ENCODE measurements around the gene CSNK1G1.
"Not testable (repeated sequence)": the region's sequence is repeated elsewhere in the genome, so short reads cannot be mapped to it uniquely, and the experiment has no call there.

The CSNK1G1 gene

GRCh38 chr15:64351265-64351664, 4.7 kb downstream of the CSNK1G1 start:
- DNase-seq (ENCODE audit: extremely low read depth in 1 of 2, low read depth in 1 of 2), result no peak

DNA sequence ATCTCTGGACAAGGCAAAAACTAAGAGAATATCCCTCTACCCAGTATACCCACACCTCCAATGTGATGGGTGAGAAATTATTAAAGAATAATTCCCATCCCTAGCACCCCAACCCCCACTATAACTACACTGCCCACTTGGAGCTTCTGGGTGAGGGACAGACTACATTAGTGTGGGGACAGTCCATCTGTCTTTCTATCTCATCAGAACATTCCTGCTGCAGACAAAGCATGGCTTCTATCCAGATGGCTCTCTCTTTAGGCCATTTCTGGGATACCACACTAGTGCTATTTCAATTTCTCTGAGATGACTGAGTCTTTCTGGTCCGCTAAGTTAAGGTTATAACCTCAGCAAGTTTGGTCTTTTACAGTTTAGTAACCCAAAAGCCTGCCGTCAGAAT, 6.6 kb downstream of the CSNK1G1 start:
- DNase-seq (ENCODE audit: extremely low read depth in 1 of 2, low read depth in 1 of 2), result no peak

DNA sequence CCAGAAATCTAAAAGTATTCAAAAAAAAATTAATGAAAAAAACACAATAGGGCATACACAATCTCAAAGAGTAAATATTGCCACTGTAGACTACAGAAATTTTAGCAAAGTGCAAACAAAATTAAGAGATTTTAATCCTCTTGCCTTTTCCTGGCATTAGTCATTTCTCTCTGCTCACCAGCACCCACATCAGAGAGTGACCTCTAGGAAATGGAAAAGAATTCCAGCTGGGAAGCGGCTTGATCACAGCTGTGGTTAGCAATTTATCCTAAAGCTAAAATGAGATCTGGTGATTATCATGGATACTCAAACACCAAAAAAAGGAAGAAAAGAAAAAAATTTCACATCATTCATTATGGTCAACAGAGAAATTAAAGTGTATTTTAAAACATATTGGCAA, 7.5 kb downstream of the CSNK1G1 start:
- no peak for DNase-seq (ENCODE audit: extremely low read depth in 1 of 2, low read depth in 1 of 2)

GRCh38 chr15:64346242-64346641, 9.7 kb downstream of the CSNK1G1 start:
- not testable (repeated sequence) for DNase-seq (ENCODE audit: extremely low read depth in 1 of 2, low read depth in 1 of 2)

DNA sequence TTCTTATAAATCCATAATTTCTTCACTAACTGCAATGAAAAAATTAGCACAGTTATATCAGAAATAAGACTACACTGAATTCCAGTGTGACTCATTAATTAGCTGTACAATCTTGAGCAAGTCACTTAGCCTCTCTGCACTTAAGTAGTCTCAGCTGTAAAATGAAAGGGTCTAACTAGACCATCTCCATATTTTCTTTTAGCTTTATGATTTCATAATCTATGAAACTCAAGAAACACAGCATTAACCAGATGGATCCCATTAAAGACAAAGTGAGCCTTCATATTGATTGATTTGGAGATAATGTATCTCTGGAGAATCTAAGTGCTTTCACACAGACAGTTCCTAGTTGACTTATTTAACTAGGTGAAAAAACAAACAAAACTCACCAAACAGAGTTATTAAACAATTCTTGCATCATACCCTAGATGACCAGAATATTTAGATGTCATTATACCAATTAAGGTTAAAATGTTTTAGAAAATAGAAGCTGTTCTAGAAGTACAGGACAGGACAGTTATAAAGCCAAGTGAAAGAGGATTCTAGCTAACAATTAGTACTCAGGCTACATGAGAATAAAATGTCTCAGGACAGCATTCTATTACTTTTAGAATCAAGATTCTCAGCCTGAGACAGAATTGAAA, 11.2 kb downstream of the CSNK1G1 start:
- DNase-seq (ENCODE audit: extremely low read depth in 1 of 2, low read depth in 1 of 2), result no peak

GRCh38 chr15:64343841-64344240, 12.1 kb downstream of the CSNK1G1 start:
- DNase-seq (ENCODE audit: extremely low read depth in 1 of 2, low read depth in 1 of 2), result no peak

DNA sequence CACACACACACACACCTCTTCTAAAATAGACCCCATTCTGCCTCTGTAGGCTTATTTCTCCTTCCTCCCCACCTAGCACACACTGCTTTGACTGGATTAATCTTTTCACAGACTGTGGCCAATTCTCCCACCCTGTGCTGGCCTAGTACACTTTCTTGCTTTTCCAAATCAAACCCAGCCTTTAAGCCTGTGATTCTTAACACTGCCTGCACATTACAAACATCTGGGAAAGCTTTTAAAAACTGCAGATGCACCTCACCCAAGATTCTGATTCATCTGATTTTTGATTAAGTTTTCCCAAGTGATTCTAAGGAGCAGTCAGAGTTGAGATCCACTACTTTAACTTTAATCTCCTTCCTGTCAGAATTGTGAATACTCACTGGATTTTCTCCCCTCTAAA, 12.8 kb downstream of the CSNK1G1 start:
- no peak for DNase-seq (ENCODE audit: extremely low read depth in 1 of 2, low read depth in 1 of 2)

- DNase-seq (ENCODE audit: extremely low read depth in 1 of 2, low read depth in 1 of 2), result no peak
Observed at GRCh38 chr15:64341961-64342360, 14.0 kb downstream of the CSNK1G1 start.

DNA sequence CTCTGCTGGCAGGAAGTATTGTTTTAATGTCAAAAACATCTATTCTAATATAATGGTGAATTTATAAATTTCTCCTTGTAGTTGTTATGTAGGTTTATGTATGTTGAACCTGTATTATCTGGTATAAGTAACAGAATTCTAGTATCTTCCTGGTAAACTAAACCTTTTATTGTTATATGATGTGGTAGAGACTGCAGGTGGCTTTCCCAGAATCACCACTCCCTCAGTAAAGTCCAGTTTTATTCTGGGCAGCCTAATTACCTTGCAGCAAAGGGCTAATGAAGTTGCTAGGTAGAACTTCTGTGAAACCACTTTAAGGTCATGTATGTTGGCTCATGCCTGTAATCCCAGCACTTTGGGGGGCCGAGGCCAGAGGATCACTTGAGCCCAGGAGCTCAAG, 15.6 kb downstream of the CSNK1G1 start:
- DNase-seq (ENCODE audit: extremely low read depth in 1 of 2, low read depth in 1 of 2), result no peak

DNA sequence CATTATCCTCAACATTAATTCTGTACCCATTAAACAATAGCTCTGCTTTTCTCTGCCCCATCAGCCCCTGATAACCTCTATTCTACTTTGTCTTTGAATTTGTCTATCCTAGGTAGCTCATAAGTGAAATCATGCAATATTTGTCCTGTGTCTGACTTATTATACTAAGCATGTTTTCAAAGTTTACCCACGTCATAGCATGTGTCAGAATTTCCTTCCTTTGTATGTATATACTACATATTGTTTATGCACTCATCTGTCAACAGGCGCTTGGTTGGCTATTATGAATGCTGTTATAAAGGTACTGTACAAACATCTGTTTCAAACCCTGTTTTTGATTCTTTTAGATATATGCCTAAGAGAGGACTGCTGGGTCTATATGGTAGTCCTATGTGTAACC, 18.2 kb downstream of the CSNK1G1 start:
- DNase-seq (ENCODE audit: extremely low read depth in 1 of 2, low read depth in 1 of 2), result no peak

DNA sequence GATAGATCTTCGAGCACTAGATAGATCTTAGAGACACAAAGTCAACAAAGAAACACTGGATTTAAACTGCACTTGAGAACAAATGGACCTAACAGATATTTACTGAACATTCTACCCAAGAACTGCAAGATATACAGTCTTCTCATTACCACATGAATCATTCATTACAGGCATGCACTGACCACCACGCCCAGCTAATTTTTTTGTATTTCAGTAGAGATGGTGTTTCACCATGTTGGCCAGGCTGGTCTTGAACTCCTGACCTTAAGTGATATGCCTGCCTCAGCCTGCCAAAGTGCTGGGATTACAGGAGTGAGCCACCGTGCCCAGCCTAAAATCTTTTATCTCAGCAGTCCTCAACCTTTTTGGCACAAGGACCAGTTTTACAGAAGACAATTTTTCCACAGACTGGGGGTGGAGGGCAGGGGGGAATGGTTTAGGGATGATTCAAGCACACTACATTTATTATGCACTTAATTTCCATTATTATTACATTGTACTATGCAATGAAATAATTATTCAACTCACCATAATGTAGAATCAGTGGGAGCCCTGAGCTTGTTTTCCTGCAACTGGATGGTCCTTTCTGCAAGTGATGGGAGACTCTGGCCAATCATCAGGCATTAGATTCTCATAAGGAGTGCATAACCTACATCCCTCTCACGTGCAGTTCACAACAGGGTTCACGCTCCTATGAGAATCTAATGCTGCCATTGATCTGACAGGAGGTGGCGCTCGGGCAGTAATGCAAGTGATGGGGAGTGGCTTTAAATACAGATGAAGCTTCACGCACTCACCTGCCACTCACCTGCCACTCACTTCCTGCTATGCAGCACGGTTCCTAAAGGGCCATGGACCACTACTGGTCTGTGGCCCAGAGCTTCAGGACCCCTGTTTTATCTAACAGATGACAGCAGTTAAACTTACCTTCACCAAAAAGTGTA, 21.7 kb downstream of the CSNK1G1 start:
- DNase-seq (ENCODE audit: extremely low read depth in 1 of 2, low read depth in 1 of 2), result peak in 1 of 2 donors; percentile 15

- no peak for DNase-seq (ENCODE audit: extremely low read depth in 1 of 2, low read depth in 1 of 2)
Observed at GRCh38 chr15:64333516-64333915, 22.5 kb downstream of the CSNK1G1 start.

GRCh38 chr15:64331668-64332067, 24.3 kb downstream of the CSNK1G1 start:
- DNase-seq (ENCODE audit: extremely low read depth in 1 of 2, low read depth in 1 of 2), result not testable (repeated sequence)

GRCh38 chr15:64326975-64327374, 29.0 kb downstream of the CSNK1G1 start:
- not testable (repeated sequence) for DNase-seq (ENCODE audit: extremely low read depth in 1 of 2, low read depth in 1 of 2)

GRCh38 chr15:64326458-64326857, 29.5 kb downstream of the CSNK1G1 start:
- DNase-seq (ENCODE audit: extremely low read depth in 1 of 2, low read depth in 1 of 2), result not testable (repeated sequence)

DNA sequence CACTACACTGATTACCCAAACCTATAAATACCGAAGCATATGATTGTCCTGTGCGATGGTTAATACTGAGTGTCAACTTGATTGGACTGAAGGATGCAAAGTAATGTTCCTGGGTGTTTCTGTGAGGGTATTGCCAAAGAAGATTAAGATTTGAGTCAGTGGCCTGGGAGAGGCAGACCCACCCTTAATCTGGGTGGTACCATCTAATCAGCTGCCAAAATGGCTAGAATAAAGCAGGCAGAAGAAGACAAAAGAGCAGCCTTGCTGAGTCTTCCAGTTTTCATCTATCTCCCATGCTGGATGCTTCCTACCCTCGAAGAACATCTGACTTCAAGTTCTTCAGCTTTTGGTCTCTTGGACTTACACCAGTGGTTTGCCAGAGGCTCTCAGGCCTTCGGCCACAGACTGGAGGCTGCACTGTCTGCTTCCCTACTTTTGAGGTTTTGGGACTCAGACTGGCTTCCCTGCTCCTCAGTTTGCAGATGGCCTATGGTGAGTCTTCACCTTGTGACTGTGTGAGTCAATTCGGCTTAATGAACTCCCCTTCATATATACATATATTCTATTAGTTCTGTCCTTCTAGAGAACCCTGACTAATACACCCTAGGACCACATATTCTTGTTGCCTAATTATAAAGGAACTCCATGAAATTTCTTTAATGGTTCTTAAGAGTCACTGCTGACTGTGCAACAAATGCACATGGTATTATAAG, 31.7 kb downstream of the CSNK1G1 start:
- DNase-seq (ENCODE audit: extremely low read depth in 1 of 2, low read depth in 1 of 2), result no peak

- no peak for DNase-seq (ENCODE audit: extremely low read depth in 1 of 2, low read depth in 1 of 2)
Observed at GRCh38 chr15:64315216-64315615, 40.8 kb downstream of the CSNK1G1 start.

DNA sequence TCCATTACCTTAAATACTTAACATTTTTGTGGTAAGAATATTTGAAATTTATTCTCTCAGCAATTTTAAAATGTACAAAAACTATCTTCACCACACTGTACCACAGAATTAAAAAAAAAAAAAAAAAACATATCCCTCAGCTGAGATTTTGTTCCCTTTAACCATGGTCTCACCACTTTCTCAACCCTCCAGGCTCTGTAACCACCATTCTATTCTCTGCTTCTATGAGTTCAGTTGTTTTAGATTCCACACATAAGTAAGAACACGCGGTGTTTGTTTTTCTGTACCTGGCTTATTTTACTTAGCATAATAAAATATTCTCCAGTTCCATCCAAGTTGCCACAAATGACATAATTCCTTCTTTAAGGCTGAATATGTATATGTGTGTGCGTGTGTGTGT, 41.5 kb downstream of the CSNK1G1 start:
- no peak for DNase-seq (ENCODE audit: extremely low read depth in 1 of 2, low read depth in 1 of 2)

DNA sequence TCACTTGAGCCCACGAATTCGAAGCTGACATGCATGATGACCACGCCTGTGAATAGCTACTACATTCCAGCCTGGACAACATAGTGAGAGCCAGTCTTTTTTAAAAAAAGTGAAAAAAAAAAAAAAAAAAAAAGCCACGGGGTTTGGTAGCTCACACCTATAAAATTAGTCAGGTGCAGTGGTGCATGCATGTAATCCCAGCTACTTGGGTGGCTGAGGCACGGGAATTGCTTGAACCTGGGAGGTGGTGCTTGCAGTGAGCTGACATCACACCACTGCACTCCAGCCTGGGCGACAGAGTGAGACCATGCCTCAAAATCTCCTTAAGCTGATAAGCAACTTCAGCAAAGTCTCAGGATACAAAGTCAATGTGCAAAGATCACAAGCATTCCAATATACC, 44.4 kb downstream of the CSNK1G1 start:
- no peak for DNase-seq (ENCODE audit: extremely low read depth in 1 of 2, low read depth in 1 of 2)

GRCh38 chr15:64310036-64310435, 45.9 kb downstream of the CSNK1G1 start:
- no peak for DNase-seq (ENCODE audit: extremely low read depth in 1 of 2, low read depth in 1 of 2)

DNA sequence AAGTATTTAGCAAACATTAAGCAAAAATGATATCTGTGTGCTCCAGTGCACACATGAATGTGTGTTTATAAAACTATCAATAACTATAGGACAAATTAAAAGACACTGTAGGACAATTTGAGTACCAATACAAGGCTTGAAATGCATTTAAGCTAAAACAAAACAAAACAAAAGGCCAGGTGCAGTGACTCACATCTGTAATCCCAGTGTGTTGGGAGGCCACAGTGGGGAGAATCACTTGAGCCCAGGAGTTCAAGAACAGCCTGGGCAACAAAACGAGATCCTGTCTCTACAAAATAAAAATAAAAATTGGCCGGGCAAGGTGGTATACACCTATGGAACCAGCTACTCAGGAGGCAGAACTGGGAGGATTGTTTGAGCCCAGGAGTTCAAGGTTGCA, 50.7 kb downstream of the CSNK1G1 start:
- no peak for DNase-seq (ENCODE audit: extremely low read depth in 1 of 2, low read depth in 1 of 2)

- DNase-seq (ENCODE audit: extremely low read depth in 1 of 2, low read depth in 1 of 2), result no peak
Observed at GRCh38 chr15:64289550-64289949, 66.4 kb downstream of the CSNK1G1 start.

Data from activated CD8-positive, alpha-beta memory T cell treated with anti-CD3 and anti-CD28 coated beads for 1 hour (primary cell).